HG02610 (cell line): ENCODE results near the gene PRDX3.
"Not testable (repeated sequence)": the region's sequence is repeated elsewhere in the genome, so short reads cannot be mapped to it uniquely, and the experiment has no call there.

Source experiments
- ATAC-seq: cut with Tn5 transposase; IDR thresholded peaks from one replicate; pipeline ENCODE4 v1.9.1; 2021; ENCODE audit warnings: mild to moderate bottlenecking, moderate library complexity; ENCODE audit not compliant: unreplicated experiment

PRDX3 gene

GRCh38 chr10:119206603-119207365 lies 28.2 kb upstream of the PRDX3 start:
- peak; percentile 50 for ATAC-seq

- peak; percentile 23 for ATAC-seq
These were observed 27.4 kb upstream of the PRDX3 start for GRCh38 chr10:119205894-119206602.

- ATAC-seq, result no peak
These were observed 24.4 kb upstream of the PRDX3 start for GRCh38 chr10:119203006-119203405.

- ATAC-seq, result no peak
These were observed 22.6 kb upstream of the PRDX3 start for GRCh38 chr10:119201233-119201632.

GRCh38 chr10:119199231-119199992 lies 20.8 kb upstream of the PRDX3 start:
- ATAC-seq, result peak; percentile 65

- no peak for ATAC-seq
These were observed 19.8 kb upstream of the PRDX3 start for GRCh38 chr10:119198438-119198837.

GRCh38 chr10:119197921-119198320 lies 19.3 kb upstream of the PRDX3 start:
- ATAC-seq, result no peak

GRCh38 chr10:119191881-119192280 lies 13.3 kb upstream of the PRDX3 start:
- ATAC-seq, result no peak

- no peak for ATAC-seq
These were observed 12.6 kb upstream of the PRDX3 start for GRCh38 chr10:119190954-119191785.

GRCh38 chr10:119190353-119190752 lies 11.7 kb upstream of the PRDX3 start:
- no peak for ATAC-seq

- peak; percentile 63 for ATAC-seq
These were observed 11.2 kb upstream of the PRDX3 start for GRCh38 chr10:119189811-119190282.

- ATAC-seq, result no peak
These were observed 5.2 kb upstream of the PRDX3 start for GRCh38 chr10:119183664-119184412.

GRCh38 chr10:119180850-119181400 lies 2.3 kb upstream of the PRDX3 start:
- not testable (repeated sequence) for ATAC-seq

GRCh38 chr10:119177708-119178371 lies 772 bp downstream of the PRDX3 start:
- ATAC-seq, result no peak

- peak; percentile 52 for ATAC-seq
These were observed 2.4 kb downstream of the PRDX3 start for GRCh38 chr10:119176166-119176565.

GRCh38 chr10:119174109-119174508 lies 4.5 kb downstream of the PRDX3 start:
- ATAC-seq, result no peak

GRCh38 chr10:119167041-119167440 lies 11.6 kb downstream of the PRDX3 start:
- ATAC-seq, result no peak

- no peak for ATAC-seq
These were observed 12.0 kb downstream of the PRDX3 start for GRCh38 chr10:119166564-119166963.

- ATAC-seq, result no peak
These were observed 12.5 kb downstream of the PRDX3 start for GRCh38 chr10:119166118-119166500.
